ENCODE results near the gene SIGLEC9.

DNA sequence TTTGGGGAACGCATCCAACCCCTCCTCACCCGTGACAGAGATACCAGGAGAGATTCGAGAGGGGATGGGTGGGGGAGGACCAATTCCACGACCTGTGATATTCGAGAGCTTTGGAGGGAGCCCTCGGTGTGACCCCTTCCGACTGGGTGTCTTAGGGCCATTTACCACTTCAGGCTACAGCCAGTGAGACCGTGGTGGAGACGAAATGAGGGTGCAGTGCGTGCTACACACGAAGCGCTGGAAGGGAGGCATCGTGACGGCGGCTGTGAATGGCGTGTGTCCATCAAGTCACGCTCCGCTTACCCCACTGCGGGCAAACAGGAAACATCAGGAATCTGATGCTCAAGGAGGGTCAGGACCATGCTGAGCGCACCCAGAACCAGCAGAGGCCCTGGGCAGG, 26.9 kb upstream of the SIGLEC9 start:
- TF ChIP-seq EZH2phosphoT487 (IDR thresholded peaks at IDR 0.05; ENCODE audit: borderline replicate concordance), result no peak
- TF ChIP-seq, protein P1, sequence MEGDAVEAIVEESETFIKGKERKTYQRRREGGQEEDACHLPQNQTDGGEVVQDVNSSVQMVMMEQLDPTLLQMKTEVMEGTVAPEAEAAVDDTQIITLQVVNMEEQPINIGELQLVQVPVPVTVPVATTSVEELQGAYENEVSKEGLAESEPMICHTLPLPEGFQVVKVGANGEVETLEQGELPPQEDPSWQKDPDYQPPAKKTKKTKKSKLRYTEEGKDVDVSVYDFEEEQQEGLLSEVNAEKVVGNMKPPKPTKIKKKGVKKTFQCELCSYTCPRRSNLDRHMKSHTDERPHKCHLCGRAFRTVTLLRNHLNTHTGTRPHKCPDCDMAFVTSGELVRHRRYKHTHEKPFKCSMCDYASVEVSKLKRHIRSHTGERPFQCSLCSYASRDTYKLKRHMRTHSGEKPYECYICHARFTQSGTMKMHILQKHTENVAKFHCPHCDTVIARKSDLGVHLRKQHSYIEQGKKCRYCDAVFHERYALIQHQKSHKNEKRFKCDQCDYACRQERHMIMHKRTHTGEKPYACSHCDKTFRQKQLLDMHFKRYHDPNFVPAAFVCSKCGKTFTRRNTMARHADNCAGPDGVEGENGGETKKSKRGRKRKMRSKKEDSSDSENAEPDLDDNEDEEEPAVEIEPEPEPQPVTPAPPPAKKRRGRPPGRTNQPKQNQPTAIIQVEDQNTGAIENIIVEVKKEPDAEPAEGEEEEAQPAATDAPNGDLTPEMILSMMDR (conservative IDR thresholded peaks at IDR 0.05; ENCODE audit: low read length), result no peak
